ENCODE measurements around the gene SGTA. TPM values are rescaled to one million over a fixed set of nuclear protein-coding genes. Genes with fewer than 3 reads are reported as not detected.
A peak's percentile ranks its signal among the peaks of the same experiment; 100 is the strongest.

Gene SGTA
- total and polyA plus RNA-seq, 9 of the 15 experiments (the other 6 are each of a cell fraction or from before 2014, with no cell fraction given), result 1.4 to 110 (median 49.9) TPM

GRCh38 chr19:2729943-2730818 lies 52.9 kb downstream of the SGTA start:
- no peak overlapping the region for H3K27ac ChIP-seq (ENCODE audit: extremely low read depth, low read depth, low read length)
- H2AFZ ChIP-seq (ENCODE audit: low read depth, low read length), result no peak overlapping the region
- H3K79me2 ChIP-seq (ENCODE audit: control insufficient read depth, insufficient read depth, low read length), result peaks cover 4% of the 10 kb centered on the region
- H3K9me3 ChIP-seq (replicated peaks; ENCODE audit: control insufficient read depth, insufficient read depth, low read depth, low read length), result no peaks in the 10 kb centered on the region
- H3K9ac ChIP-seq (ENCODE audit: insufficient read depth in 1 of 2, low read depth in 2 of 2, low read length in 2 of 2), result no peak overlapping the region; a peak in 1 of 4 replicates
- H3K4me2 ChIP-seq (ENCODE audit: insufficient read depth, low read length), result no peak overlapping the region
- FAIRE-seq (no peak), DNase-seq (ENCODE audit: extremely low read depth in 1 of 4, low spot score in 3 of 4) (no peak), ATAC-seq (peak; percentile 4; the same call in 2 of the 3 replicates)
- peaks cover 39% of the 10 kb centered on the region; the same call in 2 of the 3 replicates for H3K36me3 ChIP-seq (ENCODE audit: control insufficient read depth, insufficient read depth, low read length)
- no TSS peak for BruUV-seq (replicated peaks)
- peaks cover 2 to 10% of the 10 kb centered on the region in 2 experiments; a peak in 2 of 5 replicates for H3K27me3 ChIP-seq (ENCODE audit: control insufficient read depth in 2 of 2, insufficient read depth in 2 of 2, low read length in 2 of 2)
- H4K20me1 ChIP-seq (replicated peaks; ENCODE audit: control insufficient read depth, insufficient read depth, low read length), result peaks cover 23% of the 10 kb centered on the region
- WGBS (ENCODE audit: insufficient coverage, low coverage, missing lambda C conversion rate), result 83% methylated on average over 23 of the region's 26 CpGs
- H3K4me3 ChIP-seq, result no peak overlapping the region
- intact Hi-C loops (cut with micrococcal nuclease), result no loop called here
- peaks cover 0 to 59% of the 10 kb centered on the region in 2 experiments; a peak in 2 of 5 replicates for H3K4me1 ChIP-seq (replicated peaks in 1 of 2; ENCODE audit: control insufficient read depth in 2 of 2, insufficient read depth in 2 of 2, low read length in 2 of 2)
- POLR2A ChIA-PET, result interaction anchor here (0.6 to 4.5 kb wide), 3 partner anchors 9 to 64 kb away, joined by 3 to 21 read pairs (median 8); partner anchors contain the start of gene SLC39A3
- peaks cover 6% of the 10 kb centered on the region for H3K9me1 ChIP-seq (ENCODE audit: control insufficient read depth, insufficient read depth, low read length)
- CTCF ChIA-PET (ENCODE audit: low intra/inter-chr PET ratio), result no interaction called here
- in situ Hi-C loops (cut with MboI), result no loop called here
- TF ChIP-seq MGA (IDR thresholded peaks at IDR 0.05) (no peak), KDM5B (IDR thresholded peaks at IDR 0.05; ENCODE audit: insufficient replicate concordance, low read depth, low read length) (peak; percentile 24), HOMEZ (CRISPR knock-in tag; IDR thresholded peaks at IDR 0.05) (no peak), POLR2G (IDR thresholded peaks at IDR 0.05; ENCODE audit: low read depth, low read length) (peak; percentile 81), NR4A1 (CRISPR knock-in tag; IDR thresholded peaks at IDR 0.05) (no peak), NR4A1 (tag; IDR thresholded peaks at IDR 0.05) (no peak), MBD2 (IDR thresholded peaks at IDR 0.05; ENCODE audit: borderline replicate concordance, low read depth) (no peak), POLR2A (conservative IDR thresholded peaks at IDR 0.05) (0 out of 2 replicates have a peak, but pooled peaks have one; percentile 45)

Measured in K562 (cell line).